Activated T-helper 1 cell treated with anti-CD3 and anti-CD28 coated beads, Interleukin-2, amount 50 U/mL, for 16 hours (primary cell): ENCODE results near the gene SNAP47.

Source experiments
- DNase-seq, 2 donors: peaks; one replicate each; pipeline ENCODE4 v3.0.0-alpha.2; 2020; ENCODE audit warnings: low read depth in 1 of 2, low spot score in 1 of 2

Gene SNAP47

GRCh38 chr1:227781314-227781930, 46.2 kb downstream of the SNAP47 start:
- no peak for DNase-seq

GRCh38 chr1:227782226-227782625, 47.0 kb downstream of the SNAP47 start:
- no peak for DNase-seq

GRCh38 chr1:227785094-227785804, 50.0 kb downstream of the SNAP47 start:
- DNase-seq = no peak

- DNase-seq = no peak
Measured at GRCh38 chr1:227785805-227786671, 50.8 kb downstream of the SNAP47 start.

- DNase-seq = no peak
Measured at GRCh38 chr1:227786673-227787512, 51.7 kb downstream of the SNAP47 start.

GRCh38 chr1:227787513-227788270, 52.5 kb downstream of the SNAP47 start:
- peak; percentile 94 for DNase-seq

GRCh38 chr1:227788271-227789083, 53.2 kb downstream of the SNAP47 start:
- DNase-seq = no peak

GRCh38 chr1:227789084-227790033, 54.1 kb downstream of the SNAP47 start:
- no peak for DNase-seq

GRCh38 chr1:227790034-227790400, 54.8 kb downstream of the SNAP47 start:
- no peak for DNase-seq

- no peak for DNase-seq
Measured at GRCh38 chr1:227790868-227791267, 55.6 kb downstream of the SNAP47 start.

GRCh38 chr1:227791425-227792143, 56.3 kb downstream of the SNAP47 start:
- DNase-seq = no peak

- DNase-seq = no peak
Measured at GRCh38 chr1:227792216-227793078, 57.2 kb downstream of the SNAP47 start.

- no peak for DNase-seq
Measured at GRCh38 chr1:227793079-227793947, 58.1 kb downstream of the SNAP47 start.

- no peak for DNase-seq
Measured at GRCh38 chr1:227793948-227794816, 58.9 kb downstream of the SNAP47 start.

GRCh38 chr1:227794817-227795192, 59.6 kb downstream of the SNAP47 start:
- DNase-seq = no peak
